Naive B cell (primary cell): Measurements from ENCODE around the gene ASZ1. TPM values are rescaled to one million over a fixed set of nuclear protein-coding genes. Genes with fewer than 3 reads are reported as not detected.
"Not testable (repeated sequence)": the region's sequence is repeated elsewhere in the genome, so short reads cannot be mapped to it uniquely, and the experiment has no call there.

Experiments
- ATAC-seq, 2 donors: fragments of 150-1000 bp; cut with Tn5 transposase; 2 replicates each; pipeline ENCODE4 v1.10.0; 2021; ENCODE audit warnings: low read depth in 2 of 2, mild to moderate bottlenecking in 2 of 2, moderate library complexity in 2 of 2
- DNase-seq: peaks from one replicate; pipeline ENCODE4 v3.0.0; 2022
- H3K27ac Mint-ChIP-seq, 6 donors: one replicate each; pipeline ENCODE4 v1.8.0; 2020 to 2022; ENCODE audit warnings: mild to moderate bottlenecking in 6 of 6, mixed read lengths in 6 of 6, moderate library complexity in 5 of 6, inconsistent platforms in 2 of 6
- H3K27me3 Mint-ChIP-seq, 3 donors: one replicate each; pipeline ENCODE4 v1.8.0; 2021 to 2022; ENCODE audit warnings: mixed read lengths in 3 of 3, mild to moderate bottlenecking in 1 of 3
- H3K36me3 Mint-ChIP-seq, 2 donors: one replicate each; pipeline ENCODE4 v1.8.0; 2020 to 2022; ENCODE audit warnings: mixed read lengths in 2 of 2, inconsistent platforms in 1 of 2, mild to moderate bottlenecking in 1 of 2
- H3K4me1 Mint-ChIP-seq, 3 donors: one replicate each; pipeline ENCODE4 v1.8.0; 2020 to 2022; ENCODE audit warnings: mixed read lengths in 3 of 3, inconsistent platforms in 1 of 3, mild to moderate bottlenecking in 1 of 3, moderate library complexity in 1 of 3
- H3K4me3 Mint-ChIP-seq, 8 donors: one replicate each; pipeline ENCODE4 v1.8.0; 2020 to 2022; ENCODE audit warnings: mild to moderate bottlenecking in 8 of 8, mixed read lengths in 8 of 8, moderate library complexity in 8 of 8, inconsistent platforms in 2 of 8
- H3K9me3 Mint-ChIP-seq, 7 donors: one replicate each; pipeline ENCODE4 v1.8.0; 2020 to 2022; ENCODE audit warnings: mixed read lengths in 7 of 7, mild to moderate bottlenecking in 5 of 7, inconsistent platforms in 2 of 7, moderate library complexity in 1 of 7
- polyA plus RNA-seq, 6 donors: library from polyadenylated mRNA; unstranded; fragments of 300-500 nt; fragmentation: Illumina TruSeq; gene quantifications; one replicate each; pipeline ENCODE4 v1.2.3, GENCODE V29; 2021; ENCODE audit warnings: low read depth in 6 of 6

Gene ASZ1
- polyA plus RNA-seq, result not detected

- Mint-ChIP-seq H3K27me3 (no peaks in the 10 kb centered on the region), H3K36me3 (no peaks in the 10 kb centered on the region), H3K9me3 (peaks cover 0 to 7% (median 3%) of the 10 kb centered on the region in 7 donors), H3K4me3 (no peak within 1 kb of the TSS), H3K4me1 (no peaks in the 10 kb centered on the region), H3K27ac (no peak within 1 kb of the TSS)
- DNase-seq (no peak), ATAC-seq (no peak)
These were observed at the start of gene ASZ1 for GRCh38 chr7:117427258-117427701. ASZ1 (minus strand) TSS chr7:117427493; CDS start chr7:117427460, 33 bp downstream.

GRCh38 chr7:117476557-117477215 is 49.4 kb upstream of the ASZ1 start:
- Mint-ChIP-seq H3K36me3 (no peaks in the 10 kb centered on the region), H3K27ac (no peak overlapping the region), H3K9me3 (peaks cover 0 to 11% (median 4%) of the 10 kb centered on the region in 7 donors), H3K4me3 (no peak overlapping the region), H3K27me3 (peaks cover 17 to 31% (median 30%) of the 10 kb centered on the region in 3 donors), H3K4me1 (no peaks in the 10 kb centered on the region)
- DNase-seq (no peak), ATAC-seq (no peak)

- no peak overlapping the region for H3K27ac Mint-ChIP-seq
- H3K4me3 Mint-ChIP-seq, result no peak overlapping the region
- DNase-seq (no peak), ATAC-seq (no peak)
- H3K27me3 Mint-ChIP-seq, result no peaks in the 10 kb centered on the region
- H3K36me3 Mint-ChIP-seq, result no peaks in the 10 kb centered on the region
- no peaks in the 10 kb centered on the region for H3K9me3 Mint-ChIP-seq
- no peaks in the 10 kb centered on the region for H3K4me1 Mint-ChIP-seq
These were observed 45.0 kb upstream of the ASZ1 start for GRCh38 chr7:117472335-117472734.

GRCh38 chr7:117470777-117471176 is 43.5 kb upstream of the ASZ1 start:
- H3K27me3 Mint-ChIP-seq, result no peaks in the 10 kb centered on the region
- no peak for ATAC-seq
- no peak for DNase-seq
- no peaks in the 10 kb centered on the region for H3K36me3 Mint-ChIP-seq
- no peaks in the 10 kb centered on the region for H3K9me3 Mint-ChIP-seq
- no peaks in the 10 kb centered on the region for H3K4me1 Mint-ChIP-seq
- H3K4me3 Mint-ChIP-seq, result no peak overlapping the region
- H3K27ac Mint-ChIP-seq, result no peak overlapping the region

- ATAC-seq (no peak), DNase-seq (no peak)
- H3K4me3 Mint-ChIP-seq, result no peak overlapping the region
- no peaks in the 10 kb centered on the region for H3K27me3 Mint-ChIP-seq
- no peaks in the 10 kb centered on the region for H3K4me1 Mint-ChIP-seq
- H3K36me3 Mint-ChIP-seq, result no peaks in the 10 kb centered on the region
- H3K27ac Mint-ChIP-seq, result no peak overlapping the region
- H3K9me3 Mint-ChIP-seq, result no peaks in the 10 kb centered on the region
These were observed 40.9 kb upstream of the ASZ1 start for GRCh38 chr7:117468174-117468573.

- H3K27ac Mint-ChIP-seq, H3K36me3 Mint-ChIP-seq, H3K9me3 Mint-ChIP-seq, ATAC-seq, H3K4me1 Mint-ChIP-seq, H3K4me3 Mint-ChIP-seq, DNase-seq, H3K27me3 Mint-ChIP-seq: not testable (repeated sequence)
These were observed 33.5 kb upstream of the ASZ1 start for GRCh38 chr7:117460815-117461214.

- no peak overlapping the region for H3K27ac Mint-ChIP-seq
- no peaks in the 10 kb centered on the region for H3K4me1 Mint-ChIP-seq
- H3K36me3 Mint-ChIP-seq, result no peaks in the 10 kb centered on the region
- no peak overlapping the region for H3K4me3 Mint-ChIP-seq
- H3K27me3 Mint-ChIP-seq, result peaks cover 0 to 5% (median 0%) of the 10 kb centered on the region in 3 donors
- no peak for DNase-seq
- peaks cover 0 to 6% (median 1%) of the 10 kb centered on the region in 7 donors for H3K9me3 Mint-ChIP-seq
- ATAC-seq, result no peak
These were observed 32.4 kb upstream of the ASZ1 start for GRCh38 chr7:117459735-117460134.

- Mint-ChIP-seq H3K9me3 (peaks cover 0 to 6% (median 1%) of the 10 kb centered on the region in 7 donors), H3K4me1 (no peaks in the 10 kb centered on the region), H3K27me3 (peaks cover 0 to 5% (median 0%) of the 10 kb centered on the region in 3 donors), H3K36me3 (no peaks in the 10 kb centered on the region), H3K27ac (no peak overlapping the region), H3K4me3 (no peak overlapping the region)
- DNase-seq (no peak), ATAC-seq (no peak)
These were observed 31.8 kb upstream of the ASZ1 start for GRCh38 chr7:117458977-117459583.

- Mint-ChIP-seq H3K4me3 (no peak overlapping the region), H3K27ac (no peak overlapping the region), H3K36me3 (peaks cover 0 to 6% of the 10 kb centered on the region in 2 donors), H3K4me1 (no peaks in the 10 kb centered on the region), H3K9me3 (peaks cover 7 to 31% (median 13%) of the 10 kb centered on the region in 7 donors), H3K27me3 (peaks cover 0 to 3% (median 0%) of the 10 kb centered on the region in 3 donors)
- no peak for ATAC-seq
- DNase-seq, result no peak
These were observed 21.4 kb upstream of the ASZ1 start for GRCh38 chr7:117448655-117449054.

- no peak overlapping the region for H3K4me3 Mint-ChIP-seq
- H3K9me3 Mint-ChIP-seq, result peaks cover 8 to 21% (median 10%) of the 10 kb centered on the region in 7 donors
- ATAC-seq, result no peak
- peaks cover 0 to 3% (median 0%) of the 10 kb centered on the region in 3 donors for H3K27me3 Mint-ChIP-seq
- DNase-seq, result no peak
- H3K36me3 Mint-ChIP-seq, result peaks cover 0 to 6% of the 10 kb centered on the region in 2 donors
- H3K27ac Mint-ChIP-seq, result no peak overlapping the region
- no peaks in the 10 kb centered on the region for H3K4me1 Mint-ChIP-seq
These were observed 19.0 kb upstream of the ASZ1 start for GRCh38 chr7:117446220-117446815.

- ATAC-seq (no peak), DNase-seq (no peak)
- no peak overlapping the region for H3K4me3 Mint-ChIP-seq
- no peaks in the 10 kb centered on the region for H3K4me1 Mint-ChIP-seq
- H3K27ac Mint-ChIP-seq, result no peak overlapping the region
- H3K36me3 Mint-ChIP-seq, result peaks cover 0 to 6% of the 10 kb centered on the region in 2 donors
- H3K27me3 Mint-ChIP-seq, result peaks cover 0 to 3% (median 0%) of the 10 kb centered on the region in 3 donors
- H3K9me3 Mint-ChIP-seq, result peaks cover 5 to 16% (median 7%) of the 10 kb centered on the region in 7 donors
These were observed 17.9 kb upstream of the ASZ1 start for GRCh38 chr7:117445206-117445605.

GRCh38 chr7:117444646-117445045 is 17.4 kb upstream of the ASZ1 start:
- Mint-ChIP-seq H3K4me3 (no peak overlapping the region), H3K4me1 (no peaks in the 10 kb centered on the region), H3K9me3 (peaks cover 4 to 11% (median 5%) of the 10 kb centered on the region in 7 donors), H3K27ac (no peak overlapping the region), H3K27me3 (peaks cover 0 to 3% (median 0%) of the 10 kb centered on the region in 3 donors), H3K36me3 (no peaks in the 10 kb centered on the region)
- ATAC-seq (no peak), DNase-seq (no peak)

GRCh38 chr7:117435475-117436043 is 8.3 kb upstream of the ASZ1 start:
- Mint-ChIP-seq H3K27ac (no peak overlapping the region), H3K27me3 (no peaks in the 10 kb centered on the region)

More at GRCh38 chr7:117435475-117436043, 8.3 kb upstream of the ASZ1 start:
- peaks cover 0 to 7% (median 3%) of the 10 kb centered on the region in 7 donors for H3K9me3 Mint-ChIP-seq
- DNase-seq (no peak), ATAC-seq (no peak)
- no peak overlapping the region for H3K4me3 Mint-ChIP-seq
- no peaks in the 10 kb centered on the region for H3K36me3 Mint-ChIP-seq
- no peaks in the 10 kb centered on the region for H3K4me1 Mint-ChIP-seq
